ENCODE results near the gene MAD1L1.

DNA sequence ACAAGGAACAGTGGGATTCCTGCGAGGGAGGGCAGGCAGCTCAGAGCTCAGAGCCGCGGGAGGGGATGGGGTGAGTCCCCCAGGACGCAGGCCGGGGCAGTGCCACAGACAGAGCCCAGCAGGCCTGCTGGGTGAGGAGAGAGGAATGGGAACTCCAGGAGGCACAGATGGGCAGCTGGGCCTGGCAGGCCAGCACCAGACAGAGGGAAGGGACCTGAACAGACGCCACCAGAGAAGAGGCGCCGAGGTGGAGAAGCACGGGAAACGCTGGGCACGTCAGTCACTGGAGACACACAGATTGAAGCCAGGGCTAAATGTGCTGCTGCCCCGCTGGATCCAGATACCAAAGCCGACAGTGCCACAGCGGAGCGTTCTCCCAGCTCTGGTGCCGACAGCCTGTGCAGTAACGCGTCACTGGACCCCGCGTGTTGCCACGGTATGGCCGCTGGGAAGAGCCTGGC is 225.8 kb downstream of the MAD1L1 start:
- no peak for TF ChIP-seq EZH2 (IDR thresholded peaks at IDR 0.05; ENCODE audit: insufficient read depth, poor library complexity, severe bottlenecking)
- TF ChIP-seq EZH2phosphoT487 (IDR thresholded peaks at IDR 0.05; ENCODE audit: insufficient read depth, low read depth): no peak
